Measurements from ENCODE around the gene TGFA.

Gene TGFA

DNA sequence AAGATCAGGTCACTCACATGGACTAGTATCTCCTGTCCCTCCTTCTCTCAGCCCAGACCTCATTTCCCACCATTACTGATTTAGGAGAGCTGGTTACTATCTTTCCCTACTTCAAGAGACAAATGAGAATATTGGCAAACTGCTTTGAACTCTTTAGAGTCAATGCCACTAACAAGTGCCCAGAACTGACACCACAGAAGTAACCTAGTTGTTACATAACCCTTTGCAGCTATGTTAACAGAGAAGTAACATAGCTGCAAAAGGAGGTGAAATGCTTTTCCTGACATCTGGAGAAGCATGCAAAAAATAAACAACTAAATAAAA lies 30.0 kb downstream of the TGFA start:
- Histone ChIP-seq H3K4me1 (ENCODE audit: control insufficient read depth, insufficient read depth, low read length) (peaks cover 11% of the 10 kb centered on the region), H3K27ac (ENCODE audit: low read depth, low read length) (no peak overlapping the region), H3K9me3 (ENCODE audit: control insufficient read depth, insufficient read depth, low read length) (no peaks in the 10 kb centered on the region), H3K27me3 (ENCODE audit: control insufficient read depth, insufficient read depth, low read length) (no peaks in the 10 kb centered on the region), H3K9ac (ENCODE audit: low read depth, low read length) (no peak overlapping the region), H3K36me3 (ENCODE audit: control insufficient read depth, insufficient read depth, low read length) (no peaks in the 10 kb centered on the region), H3K4me3 (ENCODE audit: low read depth, low read length) (no peak overlapping the region)

- H3K27ac ChIP-seq (ENCODE audit: low read depth, low read length) = no peak overlapping the region
- no peaks in the 10 kb centered on the region for H3K9me3 ChIP-seq (ENCODE audit: control insufficient read depth, insufficient read depth, low read length)
- H3K4me3 ChIP-seq (ENCODE audit: low read depth, low read length) = no peak overlapping the region
- H3K4me1 ChIP-seq (ENCODE audit: control insufficient read depth, insufficient read depth, low read length) = peaks cover 11% of the 10 kb centered on the region
- H3K27me3 ChIP-seq (ENCODE audit: control insufficient read depth, insufficient read depth, low read length) = no peaks in the 10 kb centered on the region
- H3K9ac ChIP-seq (ENCODE audit: low read depth, low read length) = no peak overlapping the region
- no peaks in the 10 kb centered on the region for H3K36me3 ChIP-seq (ENCODE audit: control insufficient read depth, insufficient read depth, low read length)
Observed at GRCh38 chr2:70522627-70523026, 31.0 kb downstream of the TGFA start.

- no peaks in the 10 kb centered on the region for H3K36me3 ChIP-seq (ENCODE audit: control insufficient read depth, insufficient read depth, low read length)
- H3K9ac ChIP-seq (ENCODE audit: low read depth, low read length) = no peak overlapping the region
- H3K27ac ChIP-seq (ENCODE audit: low read depth, low read length) = no peak overlapping the region
- H3K9me3 ChIP-seq (ENCODE audit: control insufficient read depth, insufficient read depth, low read length) = no peaks in the 10 kb centered on the region
- no peaks in the 10 kb centered on the region for H3K27me3 ChIP-seq (ENCODE audit: control insufficient read depth, insufficient read depth, low read length)
- peaks cover 11% of the 10 kb centered on the region for H3K4me1 ChIP-seq (ENCODE audit: control insufficient read depth, insufficient read depth, low read length)
- no peak overlapping the region for H3K4me3 ChIP-seq (ENCODE audit: low read depth, low read length)
Observed at GRCh38 chr2:70520825-70521224, 32.8 kb downstream of the TGFA start.

DNA sequence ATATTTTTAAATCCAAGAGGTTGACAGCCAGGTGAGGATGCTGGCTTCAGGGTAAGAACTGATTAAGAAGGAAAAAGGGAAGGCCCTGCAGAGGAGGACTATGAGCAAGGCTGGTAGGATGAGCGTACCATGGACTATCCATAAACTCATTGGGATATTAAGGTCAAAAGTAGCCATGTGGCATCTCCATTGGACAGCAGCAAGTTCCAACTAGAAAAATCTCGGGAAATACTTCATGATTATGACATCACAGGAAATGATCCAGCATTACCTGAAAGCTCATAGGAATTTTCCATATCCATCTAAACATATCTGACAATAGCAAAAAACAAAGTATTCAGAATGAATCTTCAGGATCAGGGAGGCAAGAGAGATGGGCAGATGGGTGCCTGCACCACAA lies 34.2 kb downstream of the TGFA start:
- no peak overlapping the region for H3K4me3 ChIP-seq (ENCODE audit: low read depth, low read length)
- H3K27ac ChIP-seq (ENCODE audit: low read depth, low read length) = no peak overlapping the region

GRCh38 chr2:70518557-70518956 lies 35.1 kb downstream of the TGFA start:
- Histone ChIP-seq H3K4me1 (ENCODE audit: control insufficient read depth, insufficient read depth, low read length) (peaks cover 1% of the 10 kb centered on the region; the same call in 1 of the 2 replicates), H3K36me3 (ENCODE audit: control insufficient read depth, insufficient read depth, low read length) (no peaks in the 10 kb centered on the region), H3K9ac (ENCODE audit: low read depth, low read length) (no peak overlapping the region), H3K9me3 (ENCODE audit: control insufficient read depth, insufficient read depth, low read length) (no peaks in the 10 kb centered on the region), H3K27ac (ENCODE audit: low read depth, low read length) (no peak overlapping the region), H3K4me3 (ENCODE audit: low read depth, low read length) (no peak overlapping the region), H3K27me3 (ENCODE audit: control insufficient read depth, insufficient read depth, low read length) (no peaks in the 10 kb centered on the region)

More for the DNA sequence above, 34.2 kb downstream of the TGFA start:
- H3K4me1 ChIP-seq (ENCODE audit: control insufficient read depth, insufficient read depth, low read length) = peaks cover 10% of the 10 kb centered on the region
- H3K36me3 ChIP-seq (ENCODE audit: control insufficient read depth, insufficient read depth, low read length) = no peaks in the 10 kb centered on the region
- no peak overlapping the region for H3K9ac ChIP-seq (ENCODE audit: low read depth, low read length)
- no peaks in the 10 kb centered on the region for H3K9me3 ChIP-seq (ENCODE audit: control insufficient read depth, insufficient read depth, low read length)
- no peaks in the 10 kb centered on the region for H3K27me3 ChIP-seq (ENCODE audit: control insufficient read depth, insufficient read depth, low read length)

DNA sequence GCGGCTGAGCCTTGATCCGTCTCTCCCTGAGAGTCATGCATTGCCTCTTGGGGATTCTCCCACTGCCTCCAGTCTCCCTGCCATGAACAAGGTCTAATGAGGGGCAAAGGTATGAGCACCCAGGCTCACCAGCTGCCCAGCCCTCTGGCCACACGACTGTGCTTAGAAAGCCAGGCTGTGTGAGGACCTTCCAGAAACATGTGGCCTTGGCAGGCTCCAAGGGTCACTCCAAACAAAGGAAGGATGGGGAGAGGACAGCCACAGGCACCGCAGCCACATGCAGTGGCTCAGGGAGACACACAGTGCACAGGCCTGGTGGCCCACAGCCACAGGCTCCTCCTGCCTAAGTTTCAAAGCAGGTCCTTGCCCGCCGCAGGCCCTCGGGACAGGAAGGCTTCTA lies 35.8 kb downstream of the TGFA start:
- no peaks in the 10 kb centered on the region for H3K27me3 ChIP-seq (ENCODE audit: control insufficient read depth, insufficient read depth, low read length)
- H3K4me3 ChIP-seq (ENCODE audit: low read depth, low read length) = no peak overlapping the region
- H3K4me1 ChIP-seq (ENCODE audit: control insufficient read depth, insufficient read depth, low read length) = no peaks in the 10 kb centered on the region
- no peaks in the 10 kb centered on the region for H3K9me3 ChIP-seq (ENCODE audit: control insufficient read depth, insufficient read depth, low read length)
- H3K27ac ChIP-seq (ENCODE audit: low read depth, low read length) = no peak overlapping the region
- no peaks in the 10 kb centered on the region for H3K36me3 ChIP-seq (ENCODE audit: control insufficient read depth, insufficient read depth, low read length)
- H3K9ac ChIP-seq (ENCODE audit: low read depth, low read length) = no peak overlapping the region

DNA sequence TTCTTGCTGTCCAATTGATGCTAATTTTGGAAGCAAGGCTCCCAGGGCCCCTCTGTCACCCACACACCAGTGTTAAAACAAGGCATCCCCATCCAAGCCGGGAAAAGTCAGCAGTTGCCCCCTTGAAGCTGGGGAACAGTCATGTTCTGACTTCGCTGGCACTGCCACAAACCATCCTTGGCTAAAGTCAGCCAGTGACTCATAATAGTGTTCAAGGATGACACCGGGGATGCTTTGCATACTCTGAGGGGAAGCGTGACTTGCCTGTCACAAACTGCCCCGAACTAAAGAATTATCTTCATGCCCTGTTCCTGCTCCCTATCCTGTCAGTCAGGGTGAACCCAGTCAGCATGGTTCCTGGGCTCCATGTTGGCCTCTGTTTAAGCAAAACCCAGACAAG lies 37.0 kb downstream of the TGFA start:
- Histone ChIP-seq H3K4me3 (ENCODE audit: low read depth, low read length) (no peak overlapping the region), H3K4me1 (ENCODE audit: control insufficient read depth, insufficient read depth, low read length) (no peaks in the 10 kb centered on the region), H3K36me3 (ENCODE audit: control insufficient read depth, insufficient read depth, low read length) (no peaks in the 10 kb centered on the region), H3K27ac (ENCODE audit: low read depth, low read length) (no peak overlapping the region), H3K9me3 (ENCODE audit: control insufficient read depth, insufficient read depth, low read length) (no peaks in the 10 kb centered on the region), H3K27me3 (ENCODE audit: control insufficient read depth, insufficient read depth, low read length) (no peaks in the 10 kb centered on the region), H3K9ac (ENCODE audit: low read depth, low read length) (no peak overlapping the region)

DNA sequence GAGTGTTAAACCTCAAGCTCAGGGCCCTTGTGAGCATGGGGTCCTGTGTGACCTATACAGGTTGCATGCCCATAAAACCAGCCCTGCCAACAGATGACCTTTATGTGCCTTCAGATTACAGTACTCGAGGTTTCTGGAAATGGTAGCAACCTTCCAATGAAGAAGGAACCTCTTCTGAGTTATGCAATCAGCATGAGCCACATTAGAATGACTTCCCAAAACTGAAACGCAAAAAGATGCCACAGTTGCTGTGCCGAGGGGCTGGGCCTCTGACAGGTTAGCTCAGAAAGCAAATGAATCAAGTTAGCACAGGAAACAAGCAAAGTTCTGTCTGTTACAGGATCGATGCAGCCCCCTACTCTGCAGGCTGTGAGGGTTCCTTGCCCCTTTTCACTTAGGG lies 37.7 kb downstream of the TGFA start:
- H3K9ac ChIP-seq (ENCODE audit: low read depth, low read length) = no peak overlapping the region
- H3K9me3 ChIP-seq (ENCODE audit: control insufficient read depth, insufficient read depth, low read length) = no peaks in the 10 kb centered on the region
- H3K27me3 ChIP-seq (ENCODE audit: control insufficient read depth, insufficient read depth, low read length) = no peaks in the 10 kb centered on the region
- no peaks in the 10 kb centered on the region for H3K4me1 ChIP-seq (ENCODE audit: control insufficient read depth, insufficient read depth, low read length)
- no peak overlapping the region for H3K27ac ChIP-seq (ENCODE audit: low read depth, low read length)
- H3K4me3 ChIP-seq (ENCODE audit: low read depth, low read length) = no peak overlapping the region
- H3K36me3 ChIP-seq (ENCODE audit: control insufficient read depth, insufficient read depth, low read length) = no peaks in the 10 kb centered on the region

GRCh38 chr2:70514612-70515055 lies 39.0 kb downstream of the TGFA start:
- H3K9me3 ChIP-seq (ENCODE audit: control insufficient read depth, insufficient read depth, low read length) = no peaks in the 10 kb centered on the region
- no peaks in the 10 kb centered on the region for H3K36me3 ChIP-seq (ENCODE audit: control insufficient read depth, insufficient read depth, low read length)
- no peaks in the 10 kb centered on the region for H3K4me1 ChIP-seq (ENCODE audit: control insufficient read depth, insufficient read depth, low read length)
- no peak overlapping the region for H3K27ac ChIP-seq (ENCODE audit: low read depth, low read length)
- no peaks in the 10 kb centered on the region for H3K27me3 ChIP-seq (ENCODE audit: control insufficient read depth, insufficient read depth, low read length)
- H3K4me3 ChIP-seq (ENCODE audit: low read depth, low read length) = no peak overlapping the region
- H3K9ac ChIP-seq (ENCODE audit: low read depth, low read length) = no peak overlapping the region

GRCh38 chr2:70513738-70514137 lies 39.9 kb downstream of the TGFA start:
- H3K27ac ChIP-seq (ENCODE audit: low read depth, low read length) = no peak overlapping the region
- no peak overlapping the region for H3K4me3 ChIP-seq (ENCODE audit: low read depth, low read length)
- H3K4me1 ChIP-seq (ENCODE audit: control insufficient read depth, insufficient read depth, low read length) = peaks cover 7% of the 10 kb centered on the region
- no peaks in the 10 kb centered on the region for H3K36me3 ChIP-seq (ENCODE audit: control insufficient read depth, insufficient read depth, low read length)
- H3K9ac ChIP-seq (ENCODE audit: low read depth, low read length) = no peak overlapping the region
- H3K9me3 ChIP-seq (ENCODE audit: control insufficient read depth, insufficient read depth, low read length) = no peaks in the 10 kb centered on the region
- H3K27me3 ChIP-seq (ENCODE audit: control insufficient read depth, insufficient read depth, low read length) = no peaks in the 10 kb centered on the region

DNA sequence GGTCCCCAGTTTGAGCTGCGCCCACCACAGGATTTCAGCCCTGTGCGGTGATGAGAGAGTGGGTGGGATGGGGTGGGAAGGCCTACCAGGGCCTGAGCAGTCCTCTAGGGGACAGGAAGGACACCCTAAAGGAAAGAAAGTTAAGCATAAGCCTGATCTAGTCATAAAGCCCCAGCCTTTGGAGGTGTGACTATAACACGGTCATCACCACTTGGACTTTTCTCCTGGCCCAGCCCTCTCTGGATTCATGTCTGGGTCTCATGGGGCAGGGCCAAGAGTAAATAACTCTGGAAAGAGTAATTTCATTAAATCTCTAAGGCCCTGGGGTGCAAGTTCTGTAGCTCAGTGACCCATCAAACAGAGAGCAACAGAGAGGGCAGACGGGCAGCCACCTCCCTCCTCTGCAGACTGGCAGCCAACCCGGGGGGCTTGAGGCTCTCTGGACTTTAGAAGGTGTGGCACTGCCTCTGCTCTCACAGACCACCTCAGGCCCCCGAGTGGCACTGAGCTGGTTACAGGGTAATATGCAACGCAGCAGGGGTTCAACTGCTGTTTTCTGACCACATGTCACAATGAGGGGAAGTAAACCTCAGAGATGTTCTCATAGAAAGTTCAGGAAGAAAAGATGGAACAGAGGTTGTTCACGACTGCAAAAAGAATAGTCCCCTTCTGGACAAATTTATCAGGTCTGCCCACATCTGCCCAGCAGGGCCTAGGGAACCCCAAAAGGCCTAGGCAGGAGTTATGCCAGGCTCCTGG lies 41.5 kb downstream of the TGFA start:
- no peaks in the 10 kb centered on the region for H3K9me3 ChIP-seq (ENCODE audit: control insufficient read depth, insufficient read depth, low read length)
- no peak overlapping the region for H3K27ac ChIP-seq (ENCODE audit: low read depth, low read length)
- H3K4me3 ChIP-seq (ENCODE audit: low read depth, low read length) = no peak overlapping the region
- no peaks in the 10 kb centered on the region for H3K27me3 ChIP-seq (ENCODE audit: control insufficient read depth, insufficient read depth, low read length)
- H3K9ac ChIP-seq (ENCODE audit: low read depth, low read length) = no peak overlapping the region
- no peaks in the 10 kb centered on the region for H3K36me3 ChIP-seq (ENCODE audit: control insufficient read depth, insufficient read depth, low read length)
- peaks cover 7% of the 10 kb centered on the region for H3K4me1 ChIP-seq (ENCODE audit: control insufficient read depth, insufficient read depth, low read length)
